Activated CD8-positive, alpha-beta T cell treated with anti-CD3 and anti-CD28 coated beads for 36 hours (primary cell): ENCODE data around the gene ZNF384. TPM values are rescaled to one million over a fixed set of nuclear protein-coding genes. Genes with fewer than 3 reads are reported as not detected.

Source experiments
- ATAC-seq: fragments of 200-7000 bp; cut with Tn5 transposase; one replicate; pipeline ENCODE4 v1.10.0; 2021; ENCODE audit warnings: mild to moderate bottlenecking, moderate library complexity
- CTCF ChIA-PET: fragments of 350-600 bp; sonication (Branson Sonifier 250); formaldehyde crosslinking; loops from one replicate; lab custom pipeline; 2021; ENCODE audit warnings: antibody characterized with exemption; lab: Charles Lee
- POLR2A ChIA-PET: fragments of 350-600 bp; sonication (Branson Sonifier 250); formaldehyde crosslinking; loops from one replicate; lab custom pipeline; 2021; ENCODE audit warnings: antibody characterized with exemption; lab: Charles Lee
- DNase-seq: peaks from one replicate; pipeline ENCODE4 v3.0.0-alpha.2; 2020
- H3K27ac Mint-ChIP-seq: one replicate; pipeline ENCODE4 v1.8.0; 2021; ENCODE audit warnings: mild to moderate bottlenecking, mixed read lengths
- H3K27me3 Mint-ChIP-seq: one replicate; pipeline ENCODE4 v1.8.0; 2021; ENCODE audit warnings: mixed read lengths
- H3K36me3 Mint-ChIP-seq: one replicate; pipeline ENCODE4 v1.8.0; 2021; ENCODE audit warnings: low read depth, mixed read lengths
- H3K4me1 Mint-ChIP-seq: one replicate; pipeline ENCODE4 v1.8.0; 2021; ENCODE audit warnings: low read depth, mixed read lengths
- H3K4me3 Mint-ChIP-seq: one replicate; pipeline ENCODE4 v1.8.0; 2021; ENCODE audit warnings: mild to moderate bottlenecking, moderate library complexity, mixed read lengths
- H3K9me3 Mint-ChIP-seq: one replicate; pipeline ENCODE4 v1.8.0; 2021; ENCODE audit warnings: mixed read lengths
- CTCF ChIP-seq: fragments of 200-600 bp; IDR thresholded peaks from one replicate; pipeline ENCODE4 v1.8.0; 2022; ENCODE audit warnings: antibody characterized with exemption, mild to moderate bottlenecking
- intact Hi-C: fragments of 100-400 bp; cut with micrococcal nuclease; formaldehyde crosslinking; loops from one replicate; pipeline ENCODE4 v1.10.0; 2022
- total RNA-seq, 2 experiments: library from RNA; stranded (reverse); gene quantifications; one replicate each; pipeline ENCODE4 v1.2.3, GENCODE V29; 2021

The ZNF384 gene
- total RNA-seq, 2 experiments from 2014 or later: 55.2 to 56.7 TPM

- intact Hi-C loops: no loop called here
- Mint-ChIP-seq H3K36me3 (peaks cover 17% of the 10 kb centered on the region), H3K27ac (no peak overlapping the region), H3K9me3 (no peaks in the 10 kb centered on the region), H3K4me1 (no peaks in the 10 kb centered on the region), H3K4me3 (no peak overlapping the region), H3K27me3 (no peaks in the 10 kb centered on the region)
- no peak for TF ChIP-seq CTCF
- DNase-seq (no peak), ATAC-seq (no peak)
- ChIA-PET CTCF (interaction anchor here (1.4 to 1.7 kb wide), 2 partner anchors 20 to 32 kb away, joined by 3 to 7 read pairs; no protein-coding TSS in a partner anchor), POLR2A (interaction anchor here (1.5 kb wide), 1 partner anchor 18 kb away, joined by 3 read pairs; no protein-coding TSS in a partner anchor)
Measured at GRCh38 chr12:6652391-6652790, 36.8 kb downstream of the ZNF384 start.

- no peaks in the 10 kb centered on the region for H3K9me3 Mint-ChIP-seq
- TF ChIP-seq CTCF: no peak
- CTCF ChIA-PET: interaction anchor here (1.5 kb wide), 1 partner anchor 30 kb away, joined by 5 read pairs; no protein-coding TSS in a partner anchor
- no peak overlapping the region for H3K4me3 Mint-ChIP-seq
- H3K36me3 Mint-ChIP-seq: peaks cover 18% of the 10 kb centered on the region
- no peaks in the 10 kb centered on the region for H3K27me3 Mint-ChIP-seq
- H3K4me1 Mint-ChIP-seq: peaks cover 10% of the 10 kb centered on the region
- POLR2A ChIA-PET: no interaction called here
- no peak overlapping the region for H3K27ac Mint-ChIP-seq
- DNase-seq (no peak), ATAC-seq (no peak)
- intact Hi-C loops: no loop called here
Measured at GRCh38 chr12:6650832-6651231, 38.3 kb downstream of the ZNF384 start.

GRCh38 chr12:6647083-6647604 is 42.0 kb downstream of the ZNF384 start, which contains the start of gene ACRBP:
TSS of gene ACRBP (minus strand) at chr12:6647432. CDS start at chr12:6647366, 66 bp downstream.
- Mint-ChIP-seq H3K4me3 (peak within 1 kb of the TSS; percentile 67), H3K27me3 (no peaks in the 10 kb centered on the region), H3K27ac (peak within 1 kb of the TSS; percentile 56), H3K4me1 (peaks cover 10% of the 10 kb centered on the region), H3K9me3 (peaks cover 10% of the 10 kb centered on the region), H3K36me3 (peaks cover 21% of the 10 kb centered on the region)
- intact Hi-C loops: no loop called here
- ChIA-PET POLR2A (interaction anchor here (1.4 to 2.1 kb wide), 3 partner anchors 10 to 42 kb away, joined by 3 to 5 read pairs (median 4); partner anchors contain the start of gene ZNF384), CTCF (interaction anchor here (2.1 kb wide), 1 partner anchor 27 kb away, joined by 5 read pairs; no protein-coding TSS in a partner anchor)
- ATAC-seq (peak; percentile 84), DNase-seq (peak; percentile 40)
- no peak for TF ChIP-seq CTCF

- intact Hi-C loops: no loop called here
- no peak for TF ChIP-seq CTCF
- POLR2A ChIA-PET: interaction anchor here (1.4 to 2.1 kb wide), 3 partner anchors 10 to 42 kb away, joined by 3 to 5 read pairs (median 4); partner anchors contain the start of gene ZNF384
- peaks cover 10% of the 10 kb centered on the region for H3K9me3 Mint-ChIP-seq
- ATAC-seq (no peak), DNase-seq (no peak)
- peak overlapping the region; percentile 56 for H3K27ac Mint-ChIP-seq
- H3K27me3 Mint-ChIP-seq: no peaks in the 10 kb centered on the region
- H3K36me3 Mint-ChIP-seq: peaks cover 19% of the 10 kb centered on the region
- peaks cover 10% of the 10 kb centered on the region for H3K4me1 Mint-ChIP-seq
- H3K4me3 Mint-ChIP-seq: peak overlapping the region; percentile 67
- CTCF ChIA-PET: interaction anchor here (2.1 kb wide), 1 partner anchor 26 kb away, joined by 5 read pairs; no protein-coding TSS in a partner anchor
Measured at GRCh38 chr12:6646276-6647082, 42.7 kb downstream of the ZNF384 start.
